Measurements from ENCODE around the gene KIF19. TPM values are rescaled to one million over a fixed set of nuclear protein-coding genes. Genes with fewer than 3 reads are reported as not detected.

KIF19 gene
- total RNA-seq, 4 donors from 2014 or later, result 1.7 to 20.7 (median 4.8) TPM; not detected in 1

GRCh38 chr17:74330446-74330845, 4.4 kb downstream of the KIF19 start:
- TF ChIP-seq POLR2A (IDR thresholded peaks at IDR 0.05), result no peak
- no peak for TF ChIP-seq CTCF (IDR thresholded peaks at IDR 0.05)
- no peak for DNase-seq
- Histone ChIP-seq H3K4me1 (peaks cover 0 to 10% of the 10 kb centered on the region in 2 donors), H3K36me3 (no peaks in the 10 kb centered on the region), H3K27me3 (peaks cover 0 to 7% of the 10 kb centered on the region in 2 donors), H3K27ac (no peak overlapping the region), H3K9me3 (no peaks in the 10 kb centered on the region), H3K4me3 (no peak overlapping the region)
- intact Hi-C loops (cut with DNase I; ENCODE audit: low total_unique reads), result no loop called here

GRCh38 chr17:74332017-74332650, 6.1 kb downstream of the KIF19 start:
- intact Hi-C loops (cut with DNase I; ENCODE audit: low total_unique reads), result no loop called here
- Histone ChIP-seq H3K4me3 (no peak overlapping the region), H3K27ac (no peak overlapping the region), H3K4me1 (no peaks in the 10 kb centered on the region), H3K9me3 (no peaks in the 10 kb centered on the region), H3K27me3 (no peaks in the 10 kb centered on the region), H3K36me3 (no peaks in the 10 kb centered on the region)
- TF ChIP-seq POLR2A (IDR thresholded peaks at IDR 0.05), result no peak
- no peak for TF ChIP-seq CTCF (IDR thresholded peaks at IDR 0.05)
- DNase-seq, result no peak

GRCh38 chr17:74332763-74333283, 6.8 kb downstream of the KIF19 start:
- TF ChIP-seq CTCF (IDR thresholded peaks at IDR 0.05) (no peak), POLR2A (IDR thresholded peaks at IDR 0.05) (no peak)
- no peak for DNase-seq
- Histone ChIP-seq H3K27ac (no peak overlapping the region), H3K27me3 (no peaks in the 10 kb centered on the region), H3K36me3 (no peaks in the 10 kb centered on the region), H3K4me1 (no peaks in the 10 kb centered on the region), H3K4me3 (no peak overlapping the region), H3K9me3 (no peaks in the 10 kb centered on the region)
- intact Hi-C loops (cut with DNase I; ENCODE audit: low total_unique reads), result no loop called here

GRCh38 chr17:74334393-74335039, 8.5 kb downstream of the KIF19 start:
- intact Hi-C loops (cut with DNase I; ENCODE audit: low total_unique reads), result no loop called here
- H3K9me3 ChIP-seq, result no peaks in the 10 kb centered on the region
- no peak for TF ChIP-seq CTCF (IDR thresholded peaks at IDR 0.05)
- no peaks in the 10 kb centered on the region for H3K36me3 ChIP-seq
- no peak overlapping the region for H3K4me3 ChIP-seq
- no peaks in the 10 kb centered on the region for H3K4me1 ChIP-seq
- DNase-seq, result no peak
- no peaks in the 10 kb centered on the region for H3K27me3 ChIP-seq
- no peak overlapping the region for H3K27ac ChIP-seq

- TF ChIP-seq CTCF (IDR thresholded peaks at IDR 0.05) (no peak), POLR2A (IDR thresholded peaks at IDR 0.05) (no peak)
- no peaks in the 10 kb centered on the region for H3K27me3 ChIP-seq
- H3K4me3 ChIP-seq, result no peak overlapping the region
- H3K4me1 ChIP-seq, result no peaks in the 10 kb centered on the region
- no peak overlapping the region for H3K27ac ChIP-seq
- no peak for DNase-seq
- H3K36me3 ChIP-seq, result no peaks in the 10 kb centered on the region
- H3K9me3 ChIP-seq, result no peaks in the 10 kb centered on the region
- intact Hi-C loops (cut with DNase I; ENCODE audit: low total_unique reads), result no loop called here
These were observed 9.6 kb downstream of the KIF19 start for GRCh38 chr17:74335529-74336062.

All from uterus (tissue), 4 donors.